SK-N-SH (cell line): ENCODE data around the gene ERGIC1. TPM values are rescaled to one million over a fixed set of nuclear protein-coding genes. Genes with fewer than 3 reads are reported as not detected.

Source experiments
- CTCF ChIA-PET: fragments of 300-600, 350-600 bp; formaldehyde crosslinking; extraction: SDS; loops from one replicate; lab custom pipeline; 2021; lab: Yijun Ruan, JAX
- POLR2A ChIA-PET: fragments of 350-600 bp; sonication (Branson Sonifier 250); formaldehyde crosslinking; extraction: SDS; loops from one replicate; lab custom pipeline; 2020; ENCODE audit warnings: antibody characterized with exemption, inconsistent platforms; lab: Yijun Ruan, JAX
- DNase-seq: peaks from one replicate; pipeline ENCODE4 v3.0.0; 2012
- H2AFZ ChIP-seq: fragments of 200-600 bp; sonication (generic); 2 replicates; pipeline ENCODE4 v1.8.1; 2016; ENCODE audit warnings: antibody characterized with exemption, mild to moderate bottlenecking, low read depth
- H3F3A ChIP-seq: fragments of 200-600 bp; sonication (generic); replicated peaks from 2 replicates; pipeline ENCODE3; 2016; ENCODE audit warnings: antibody characterized with exemption, mild to moderate bottlenecking; ENCODE audit not compliant: insufficient read depth
- H3K27ac ChIP-seq, 2 experiments: fragments of 200-500 bp in 1 of 2; fragments of 200-600 bp in 1 of 2; sonication (Bioruptor generic) in 1 of 2; sonication (generic), shearing (Covaris generic) in 1 of 2; 2 replicates each; pipeline versions ENCODE4 v1.5.1 to v1.6.1; 2014 to 2016; ENCODE audit warnings: low read depth in 2 of 2, inconsistent platforms in 1 of 2, low read length in 1 of 2, mild to moderate bottlenecking in 1 of 2, mixed read lengths in 1 of 2
- H3K27me3 ChIP-seq: fragments of 200-600 bp; sonication (generic), shearing (Covaris generic); 2 replicates; pipeline ENCODE4 v1.6.1; 2016; ENCODE audit warnings: mixed run types; ENCODE audit not compliant: insufficient read depth
- H3K36me3 ChIP-seq, 2 experiments: fragments of 200-500 bp in 1 of 2; fragments of 200-600 bp in 1 of 2; sonication (Bioruptor generic) in 1 of 2; sonication (generic) in 1 of 2; replicated peaks in 1 of 2; 2 replicates each; pipeline versions ENCODE3 to v1.5.1; 2014 to 2016; ENCODE audit warnings: low read length in 1 of 2, mild to moderate bottlenecking in 1 of 2; ENCODE audit not compliant: insufficient read depth in 2 of 2, control insufficient read depth in 1 of 2
- H3K4me1 ChIP-seq, 2 experiments: fragments of 200-500 bp in 1 of 2; fragments of 200-600 bp in 1 of 2; sonication (Bioruptor generic) in 1 of 2; sonication (generic), shearing (Covaris generic) in 1 of 2; 2 replicates each; pipeline versions ENCODE4 v1.5.1 to v1.6.1; 2014 to 2016; ENCODE audit warnings: low read depth in 1 of 2, low read length in 1 of 2, mixed run types in 1 of 2; ENCODE audit not compliant: insufficient read depth in 2 of 2, control insufficient read depth in 1 of 2
- H3K4me2 ChIP-seq: fragments of 200-600 bp; sonication (generic), shearing (Covaris generic); 2 replicates; pipeline ENCODE4 v1.6.1; 2017; ENCODE audit warnings: mixed run types
- H3K4me3 ChIP-seq, 2 experiments: fragments of 200-500 bp in 1 of 2; fragments of 200-600 bp in 1 of 2; sonication (Bioruptor generic) in 1 of 2; sonication (generic), shearing (Covaris generic) in 1 of 2; 2 replicates each; pipeline versions ENCODE4 v1.5.1 to v1.8.1; 2014 to 2016; ENCODE audit warnings: low read depth in 2 of 2, inconsistent platforms in 1 of 2, low read length in 1 of 2, mild to moderate bottlenecking in 1 of 2, mixed read lengths in 1 of 2, moderate library complexity in 1 of 2
- H3K79me2 ChIP-seq: fragments of 200-600 bp; sonication (generic); 2 replicates; pipeline ENCODE4 v1.8.1; 2017; ENCODE audit warnings: mild to moderate bottlenecking; ENCODE audit not compliant: insufficient read depth
- H3K9ac ChIP-seq: fragments of 200-600 bp; sonication (generic); 2 replicates; pipeline ENCODE4 v1.6.1; 2017; ENCODE audit warnings: mixed run types
- H3K9me2 ChIP-seq: fragments of 200-600 bp; sonication (generic); 2 replicates; pipeline ENCODE4 v1.6.1; 2017; ENCODE audit warnings: mixed run types
- H3K9me3 ChIP-seq: fragments of 200-600 bp; sonication (generic); 2 replicates; pipeline ENCODE4 v1.6.1; 2017; ENCODE audit warnings: mixed run types, mild to moderate bottlenecking, moderate library complexity
- H4K20me1 ChIP-seq: fragments of 200-600 bp; sonication (generic); 2 replicates; pipeline ENCODE4 v1.6.1; 2017; ENCODE audit warnings: mild to moderate bottlenecking, mixed run types; ENCODE audit not compliant: insufficient read depth
- CHD2 ChIP-seq: fragments of 150-350 bp; IDR thresholded peaks from 2 replicates; pipeline ENCODE4 v1.6.1; 2018; ENCODE audit warnings: low read length; ENCODE audit not compliant: partially characterized antibody
- ELF1 ChIP-seq: IDR thresholded peaks from 2 replicates; pipeline ENCODE4 v1.4.0; 2012
- FOXJ3 ChIP-seq: sonication (generic); formaldehyde crosslinking; IDR thresholded peaks from 2 replicates; pipeline ENCODE4 v1.5.1; 2020; ENCODE audit warnings: mild to moderate bottlenecking, missing genetic modification reagents
- GATA2 ChIP-seq: sonication (generic); formaldehyde crosslinking; IDR thresholded peaks from 2 replicates; pipeline ENCODE4 v1.5.0; 2020; ENCODE audit warnings: mild to moderate bottlenecking, missing genetic modification reagents
- MEF2A ChIP-seq: IDR thresholded peaks from 2 replicates; pipeline ENCODE4 v1.4.0; 2012; ENCODE audit warnings: low read depth, borderline replicate concordance
- NRF1 ChIP-seq: IDR thresholded peaks from 2 replicates; pipeline ENCODE4 v1.6.1; 2012; ENCODE audit warnings: low read depth, mild to moderate bottlenecking, low read length
- RFX5 ChIP-seq: IDR thresholded peaks from 2 replicates; pipeline ENCODE4 v1.6.1; 2012; ENCODE audit warnings: mild to moderate bottlenecking, improper control_type of control experiment, low read length
- RXRA ChIP-seq: IDR thresholded peaks from 2 replicates; pipeline ENCODE4 v1.4.0; 2012; ENCODE audit warnings: low read depth, mild to moderate bottlenecking, borderline replicate concordance
- SIN3A ChIP-seq: IDR thresholded peaks from 2 replicates; pipeline ENCODE4 v1.6.1; 2012; ENCODE audit warnings: low read depth, mild to moderate bottlenecking, low read length, moderate library complexity, borderline replicate concordance
- SMC3 ChIP-seq: IDR thresholded peaks from 2 replicates; pipeline ENCODE4 v1.6.1; 2012; ENCODE audit warnings: low read depth, low read length, improper control_type of control experiment
- TCF12 ChIP-seq: IDR thresholded peaks from 2 replicates; pipeline ENCODE4 v1.4.0; 2012
- WGBS: methylation state at CpG from one replicate; pipeline ENCODE4 v1.1.6; 2017; ENCODE audit warnings: low lambda C conversion rate; 5-methylcytosine and 5-hydroxymethylcytosine counted together
- polyA plus RNA-seq, 3 experiments: library from polyadenylated mRNA; depleted of rRNA; stranded (reverse); fragments of >200 nt; gene quantifications; 2 replicates each; pipeline ENCODE4 v1.2.3, GENCODE V29; 2012
- TF ChIP-seq, protein P1 (sequence below): IDR thresholded peaks from 2 replicates; pipeline ENCODE4 v1.6.1; 2012; ENCODE audit warnings: mild to moderate bottlenecking, low read depth, low read length, moderate library complexity
- TF ChIP-seq, protein P2 (sequence below): fragments of 200-600 bp; sonication (generic); IDR thresholded peaks from 2 replicates; pipeline ENCODE4 v1.6.1; 2017; ENCODE audit warnings: antibody characterized with exemption, mild to moderate bottlenecking, moderate library complexity
- TF ChIP-seq, protein P3 (sequence below): fragments of 150-350 bp; IDR thresholded peaks from 2 replicates; pipeline ENCODE4 v1.6.1; 2017; ENCODE audit warnings: antibody characterized with exemption, low read length, low read depth, borderline replicate concordance
- TF ChIP-seq, protein P4 (sequence below): IDR thresholded peaks from 2 replicates; pipeline ENCODE4 v1.4.0; 2012; ENCODE audit warnings: low read depth

The ERGIC1 gene
- polyA plus RNA-seq, 1 of the 3 experiments (the other 2 are of a cell fraction) = 101 TPM

DNA sequence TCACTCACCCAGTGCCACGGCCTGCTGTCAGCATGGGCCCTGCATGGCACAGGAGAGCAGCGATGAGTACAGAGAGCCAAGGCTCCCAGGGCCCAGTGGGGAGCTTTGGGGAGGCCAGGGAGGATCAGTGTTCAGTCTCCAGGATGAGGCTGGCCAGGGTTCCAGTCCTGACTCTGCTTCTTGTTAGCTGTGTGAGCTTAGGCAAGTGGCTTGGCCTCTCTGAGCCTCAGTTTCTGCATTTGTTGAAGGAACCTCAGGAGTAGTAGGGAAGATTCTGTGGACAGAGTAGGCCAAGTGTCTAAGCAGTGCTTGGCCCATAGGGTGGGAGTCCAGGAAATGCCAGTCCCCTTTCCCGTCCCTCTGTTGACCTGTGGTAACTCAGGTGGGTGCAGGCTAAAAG lies 39.5 kb downstream of the ERGIC1 start:
- CTCF ChIA-PET = interaction anchor here (0.8 to 1.0 kb wide), 2 partner anchors 157 to 159 kb away, joined by 3 to 4 read pairs; no protein-coding TSS in a partner anchor
- H3K36me3 ChIP-seq = no peaks in the 10 kb centered on the region
- H3K9me3 ChIP-seq = no peaks in the 10 kb centered on the region
- no peak for TF ChIP-seq SIN3A
- TF ChIP-seq, protein P1, sequence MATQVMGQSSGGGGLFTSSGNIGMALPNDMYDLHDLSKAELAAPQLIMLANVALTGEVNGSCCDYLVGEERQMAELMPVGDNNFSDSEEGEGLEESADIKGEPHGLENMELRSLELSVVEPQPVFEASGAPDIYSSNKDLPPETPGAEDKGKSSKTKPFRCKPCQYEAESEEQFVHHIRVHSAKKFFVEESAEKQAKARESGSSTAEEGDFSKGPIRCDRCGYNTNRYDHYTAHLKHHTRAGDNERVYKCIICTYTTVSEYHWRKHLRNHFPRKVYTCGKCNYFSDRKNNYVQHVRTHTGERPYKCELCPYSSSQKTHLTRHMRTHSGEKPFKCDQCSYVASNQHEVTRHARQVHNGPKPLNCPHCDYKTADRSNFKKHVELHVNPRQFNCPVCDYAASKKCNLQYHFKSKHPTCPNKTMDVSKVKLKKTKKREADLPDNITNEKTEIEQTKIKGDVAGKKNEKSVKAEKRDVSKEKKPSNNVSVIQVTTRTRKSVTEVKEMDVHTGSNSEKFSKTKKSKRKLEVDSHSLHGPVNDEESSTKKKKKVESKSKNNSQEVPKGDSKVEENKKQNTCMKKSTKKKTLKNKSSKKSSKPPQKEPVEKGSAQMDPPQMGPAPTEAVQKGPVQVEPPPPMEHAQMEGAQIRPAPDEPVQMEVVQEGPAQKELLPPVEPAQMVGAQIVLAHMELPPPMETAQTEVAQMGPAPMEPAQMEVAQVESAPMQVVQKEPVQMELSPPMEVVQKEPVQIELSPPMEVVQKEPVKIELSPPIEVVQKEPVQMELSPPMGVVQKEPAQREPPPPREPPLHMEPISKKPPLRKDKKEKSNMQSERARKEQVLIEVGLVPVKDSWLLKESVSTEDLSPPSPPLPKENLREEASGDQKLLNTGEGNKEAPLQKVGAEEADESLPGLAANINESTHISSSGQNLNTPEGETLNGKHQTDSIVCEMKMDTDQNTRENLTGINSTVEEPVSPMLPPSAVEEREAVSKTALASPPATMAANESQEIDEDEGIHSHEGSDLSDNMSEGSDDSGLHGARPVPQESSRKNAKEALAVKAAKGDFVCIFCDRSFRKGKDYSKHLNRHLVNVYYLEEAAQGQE = no peak
- no peak for TF ChIP-seq CHD2
- TF ChIP-seq RXRA = no peak
- TF ChIP-seq, protein P2, sequence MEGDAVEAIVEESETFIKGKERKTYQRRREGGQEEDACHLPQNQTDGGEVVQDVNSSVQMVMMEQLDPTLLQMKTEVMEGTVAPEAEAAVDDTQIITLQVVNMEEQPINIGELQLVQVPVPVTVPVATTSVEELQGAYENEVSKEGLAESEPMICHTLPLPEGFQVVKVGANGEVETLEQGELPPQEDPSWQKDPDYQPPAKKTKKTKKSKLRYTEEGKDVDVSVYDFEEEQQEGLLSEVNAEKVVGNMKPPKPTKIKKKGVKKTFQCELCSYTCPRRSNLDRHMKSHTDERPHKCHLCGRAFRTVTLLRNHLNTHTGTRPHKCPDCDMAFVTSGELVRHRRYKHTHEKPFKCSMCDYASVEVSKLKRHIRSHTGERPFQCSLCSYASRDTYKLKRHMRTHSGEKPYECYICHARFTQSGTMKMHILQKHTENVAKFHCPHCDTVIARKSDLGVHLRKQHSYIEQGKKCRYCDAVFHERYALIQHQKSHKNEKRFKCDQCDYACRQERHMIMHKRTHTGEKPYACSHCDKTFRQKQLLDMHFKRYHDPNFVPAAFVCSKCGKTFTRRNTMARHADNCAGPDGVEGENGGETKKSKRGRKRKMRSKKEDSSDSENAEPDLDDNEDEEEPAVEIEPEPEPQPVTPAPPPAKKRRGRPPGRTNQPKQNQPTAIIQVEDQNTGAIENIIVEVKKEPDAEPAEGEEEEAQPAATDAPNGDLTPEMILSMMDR = no peak
- TF ChIP-seq GATA2 = no peak
- TF ChIP-seq ELF1 = no peak
- TF ChIP-seq, protein P3, sequence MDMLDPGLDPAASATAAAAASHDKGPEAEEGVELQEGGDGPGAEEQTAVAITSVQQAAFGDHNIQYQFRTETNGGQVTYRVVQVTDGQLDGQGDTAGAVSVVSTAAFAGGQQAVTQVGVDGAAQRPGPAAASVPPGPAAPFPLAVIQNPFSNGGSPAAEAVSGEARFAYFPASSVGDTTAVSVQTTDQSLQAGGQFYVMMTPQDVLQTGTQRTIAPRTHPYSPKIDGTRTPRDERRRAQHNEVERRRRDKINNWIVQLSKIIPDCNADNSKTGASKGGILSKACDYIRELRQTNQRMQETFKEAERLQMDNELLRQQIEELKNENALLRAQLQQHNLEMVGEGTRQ = no peak
- TF ChIP-seq SMC3 = no peak
- TF ChIP-seq MEF2A = no peak
- no peak for TF ChIP-seq NRF1
- TF ChIP-seq FOXJ3 (CRISPR knock-in tag) = no peak
- TF ChIP-seq RFX5 = no peak
- TF ChIP-seq, protein P4, sequence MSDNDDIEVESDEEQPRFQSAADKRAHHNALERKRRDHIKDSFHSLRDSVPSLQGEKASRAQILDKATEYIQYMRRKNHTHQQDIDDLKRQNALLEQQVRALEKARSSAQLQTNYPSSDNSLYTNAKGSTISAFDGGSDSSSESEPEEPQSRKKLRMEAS = no peak
- no peak for TF ChIP-seq TCF12
- H4K20me1 ChIP-seq = 0 out of 2 replicates have a peak, but pooled peaks cover 4% of the 10 kb centered on the region
- no peaks in the 10 kb centered on the region for H3K9me2 ChIP-seq
- no peak overlapping the region for H2AFZ ChIP-seq
- H3K4me2 ChIP-seq = peak overlapping the region; percentile 48
- 90% methylated on average over 2 of the region's 3 CpGs for WGBS
- peaks cover 60% of the 10 kb centered on the region for H3K79me2 ChIP-seq
- peak overlapping the region in 1 of 2 experiments; percentile 99; a peak in 2 of 4 replicates for H3K27ac ChIP-seq
- H3K9ac ChIP-seq = peak overlapping the region; percentile 64; the same call in 1 of the 2 replicates
- H3K4me3 ChIP-seq = no peak overlapping the region
- POLR2A ChIA-PET = interaction anchor here (2.5 kb wide), 1 partner anchor 102 kb away, joined by 7 read pairs; the partner anchor contains the start of gene DUSP1
- H3K4me1 ChIP-seq = peaks cover 44 to 57% of the 10 kb centered on the region in 2 experiments
- peaks cover 38% of the 10 kb centered on the region for H3F3A ChIP-seq
- H3K27me3 ChIP-seq = no peaks in the 10 kb centered on the region
- no peak for DNase-seq
